Activated CD4-positive, alpha-beta T cell treated with anti-CD3 and anti-CD28 coated beads, Interleukin-10, Interleukin-2, amounts not matched to agents 100 ng/mL and 50 ng/mL, durations not matched to agents 16 hours and 8 hours (primary cell): ENCODE measurements around the gene CEP250.

Source experiments
- DNase-seq: peaks from one replicate; pipeline ENCODE4 v3.0.0-alpha.2; 2020

CEP250 gene

DNA sequence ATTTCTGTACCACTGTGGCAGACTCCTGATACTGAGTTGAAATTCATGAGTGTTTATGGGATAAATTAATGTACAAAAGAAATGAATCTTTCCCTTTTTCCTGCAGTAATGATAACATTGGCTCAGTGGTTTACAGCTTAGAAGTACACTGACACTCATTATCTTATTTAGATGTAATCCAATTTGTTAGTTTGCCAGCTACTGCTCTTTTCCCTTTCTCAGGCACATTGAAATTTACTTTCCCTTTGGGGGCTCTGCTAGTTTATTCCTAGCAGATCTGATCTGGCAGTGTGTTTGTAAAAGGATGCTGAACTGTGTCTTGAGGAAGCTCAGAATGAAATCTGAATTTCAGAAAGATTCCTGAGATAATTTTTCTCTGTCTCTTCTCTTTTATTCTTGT is 3.0 kb downstream of the CEP250 start:
- no peak for DNase-seq

DNA sequence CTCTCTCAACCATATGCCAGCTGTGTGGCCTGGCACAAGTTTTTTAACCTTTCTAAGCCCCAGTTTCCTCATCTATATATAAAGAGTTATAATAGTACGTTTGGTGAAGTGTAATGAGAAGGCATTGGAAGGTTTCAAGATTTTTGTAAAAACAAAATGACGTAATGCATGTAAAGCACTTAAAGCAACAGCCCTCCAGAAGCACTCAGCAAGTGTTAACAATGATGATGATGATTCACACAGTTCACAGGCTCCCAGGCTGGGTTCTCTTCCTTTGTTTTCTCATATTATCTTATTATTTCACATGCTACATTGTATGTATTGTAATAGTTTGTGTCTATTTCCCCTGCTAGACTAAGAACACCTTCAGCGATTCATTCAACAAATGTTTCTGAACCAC is 6.2 kb downstream of the CEP250 start:
- DNase-seq: no peak

DNA sequence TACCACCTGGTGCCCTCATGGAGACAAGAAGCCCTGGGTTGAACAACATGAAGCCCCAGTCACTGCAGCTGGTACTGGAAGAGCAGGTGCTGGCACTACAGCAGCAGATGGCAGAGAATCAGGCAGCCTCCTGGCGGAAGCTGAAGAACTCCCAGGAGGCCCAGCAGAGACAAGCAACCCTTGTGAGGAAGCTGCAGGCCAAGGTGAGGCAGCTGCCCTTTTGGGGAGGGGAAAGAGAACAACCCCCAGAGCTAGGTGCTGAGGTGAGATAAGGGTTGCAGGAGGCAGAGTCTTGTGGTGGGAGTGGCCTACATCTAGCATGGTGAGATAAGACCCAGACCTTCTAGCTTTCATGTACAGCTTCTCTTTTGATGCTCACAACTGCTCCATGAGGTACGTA is 7.0 kb downstream of the CEP250 start:
- no peak for DNase-seq

DNA sequence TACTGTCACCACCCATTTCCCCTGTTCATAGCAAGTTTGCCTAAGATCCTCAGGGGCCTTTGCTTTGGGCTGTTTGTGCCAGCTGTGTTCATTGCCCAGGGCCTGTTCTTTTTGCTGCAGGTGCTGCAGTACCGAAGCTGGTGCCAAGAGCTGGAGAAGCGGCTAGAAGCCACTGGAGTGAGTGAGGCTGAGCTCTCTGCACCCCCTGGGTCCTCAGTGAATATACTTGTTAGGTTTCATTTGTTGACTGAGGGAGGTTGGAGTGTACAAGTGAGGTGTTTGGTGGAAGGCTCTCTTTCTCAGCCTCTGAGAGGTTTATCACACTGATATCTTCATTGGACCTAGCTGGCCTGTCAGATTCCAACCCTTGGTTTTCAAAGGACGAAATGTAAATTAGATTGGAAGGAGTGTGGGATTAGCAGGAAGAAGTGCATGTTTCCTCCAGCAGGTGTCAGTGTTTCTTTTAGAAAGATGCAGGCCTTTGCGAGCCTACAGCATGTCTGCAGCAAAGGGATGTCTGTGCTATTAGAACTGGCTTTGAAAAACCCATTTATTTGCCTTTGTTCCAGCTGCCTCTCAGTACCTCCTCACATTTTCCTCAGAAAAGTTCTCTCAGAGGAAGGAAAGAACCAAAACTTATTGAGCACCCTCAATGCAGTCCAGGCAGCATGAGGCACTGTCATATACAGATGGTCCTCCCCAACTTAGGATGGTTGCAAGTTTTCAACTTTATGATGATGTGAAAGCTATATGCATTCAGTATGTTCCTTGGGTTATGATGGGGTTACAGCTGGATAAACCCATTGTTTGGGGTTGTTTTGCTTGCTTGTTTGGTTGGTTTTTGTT is 8.3 kb downstream of the CEP250 start:
- peak; percentile 67 for DNase-seq

DNA sequence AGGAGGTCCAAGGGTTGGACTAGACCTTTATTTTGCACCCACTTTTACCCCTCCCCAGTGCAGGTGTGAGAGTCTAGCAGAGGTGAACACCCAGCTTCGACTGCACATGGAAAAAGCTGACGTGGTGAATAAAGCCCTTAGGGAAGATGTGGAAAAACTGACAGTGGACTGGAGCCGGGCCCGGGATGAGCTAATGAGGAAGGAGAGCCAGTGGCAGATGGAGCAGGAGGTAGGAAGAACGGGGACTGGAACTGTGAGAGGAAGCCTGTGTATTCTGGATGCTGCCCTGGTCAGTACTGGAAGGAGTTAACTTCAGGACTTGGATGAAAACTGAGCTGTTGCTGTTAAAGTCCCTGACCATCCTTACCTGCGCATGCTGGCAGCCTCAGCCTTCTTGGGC is 10.6 kb downstream of the CEP250 start:
- DNase-seq: no peak

- no peak for DNase-seq
Measured at GRCh38 chr20:35466856-35467255, 11.5 kb downstream of the CEP250 start.

DNA sequence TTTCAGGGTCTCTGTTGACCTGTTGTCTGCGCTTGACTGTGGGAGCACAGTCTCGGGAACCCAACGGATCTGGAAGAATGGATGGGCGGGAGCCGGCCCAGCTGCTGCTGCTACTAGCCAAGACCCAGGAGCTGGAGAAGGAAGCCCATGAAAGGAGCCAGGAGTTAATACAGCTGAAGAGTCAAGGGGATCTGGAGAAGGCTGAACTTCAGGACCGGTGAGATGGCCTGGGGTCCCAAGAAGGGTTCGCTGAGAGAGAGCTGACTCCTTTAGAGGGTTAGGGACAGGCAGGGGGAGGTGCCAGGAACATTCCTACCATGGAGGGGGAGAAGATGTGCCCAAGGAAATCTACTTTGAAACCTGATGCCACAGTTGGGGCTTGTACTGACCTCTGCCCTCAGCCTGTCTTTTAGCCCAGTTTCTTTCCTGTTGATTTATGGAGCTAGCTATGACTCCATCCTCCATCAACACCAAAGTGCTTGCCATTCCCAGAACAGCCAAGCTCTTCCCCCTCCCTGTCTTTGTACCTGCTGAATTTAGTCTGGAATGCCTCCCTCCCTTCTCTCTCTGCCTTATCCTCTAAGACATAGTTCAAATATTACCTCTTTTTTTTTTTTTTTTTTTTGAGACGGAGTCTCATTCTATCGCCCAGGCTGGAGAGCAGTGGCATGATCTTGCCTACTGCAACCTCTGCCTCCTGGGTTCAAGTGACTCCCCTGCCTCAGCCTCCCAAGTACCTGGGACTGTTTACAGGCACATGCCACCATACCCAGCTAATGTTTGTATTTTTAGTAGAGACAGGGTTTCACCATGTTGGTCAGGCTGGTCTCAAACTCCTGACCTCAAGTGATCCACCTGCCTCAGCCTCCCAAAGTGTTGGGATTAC is 12.2 kb downstream of the CEP250 start:
- no peak for DNase-seq

DNA sequence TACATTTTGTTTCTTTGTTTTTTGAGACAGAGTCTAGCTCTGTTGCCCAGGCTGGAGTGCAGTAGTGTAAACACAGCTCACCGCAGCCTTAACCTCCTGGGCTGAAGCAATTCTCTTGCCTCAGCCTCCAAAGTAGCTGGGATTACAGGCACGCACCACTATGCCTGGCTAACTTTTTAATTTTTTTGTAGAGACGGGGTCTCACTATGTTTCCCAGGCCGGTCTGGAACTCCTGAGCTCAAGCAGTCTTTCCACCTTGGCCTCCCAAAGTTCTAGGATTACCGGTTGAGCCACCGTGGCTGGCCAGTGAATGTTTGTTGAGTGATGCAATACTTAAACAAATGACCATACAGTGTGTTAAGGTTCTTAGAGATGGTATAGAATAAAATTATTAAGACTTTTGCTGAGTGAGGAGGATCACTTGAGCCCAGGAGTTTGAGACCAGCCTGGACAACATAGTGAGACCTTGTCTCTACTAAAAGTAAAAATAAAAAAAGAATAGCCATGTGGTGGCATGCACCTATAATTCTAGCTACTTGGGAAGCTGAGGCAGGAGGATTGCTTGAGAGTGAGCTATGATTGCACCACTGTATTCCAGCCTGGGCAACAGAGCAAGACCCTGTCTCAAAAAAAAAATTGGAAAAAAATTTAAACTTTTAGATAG is 13.4 kb downstream of the CEP250 start:
- DNase-seq: no peak

- DNase-seq: no peak
Measured at GRCh38 chr20:35472209-35472608, 16.8 kb downstream of the CEP250 start.

- no peak for DNase-seq
Measured at GRCh38 chr20:35473684-35474083, 18.3 kb downstream of the CEP250 start.

GRCh38 chr20:35474303-35474871 is 19.0 kb downstream of the CEP250 start:
- DNase-seq: no peak

GRCh38 chr20:35476288-35476687 is 20.9 kb downstream of the CEP250 start:
- no peak for DNase-seq

- no peak for DNase-seq
Measured at GRCh38 chr20:35478804-35479472, 23.5 kb downstream of the CEP250 start.

DNA sequence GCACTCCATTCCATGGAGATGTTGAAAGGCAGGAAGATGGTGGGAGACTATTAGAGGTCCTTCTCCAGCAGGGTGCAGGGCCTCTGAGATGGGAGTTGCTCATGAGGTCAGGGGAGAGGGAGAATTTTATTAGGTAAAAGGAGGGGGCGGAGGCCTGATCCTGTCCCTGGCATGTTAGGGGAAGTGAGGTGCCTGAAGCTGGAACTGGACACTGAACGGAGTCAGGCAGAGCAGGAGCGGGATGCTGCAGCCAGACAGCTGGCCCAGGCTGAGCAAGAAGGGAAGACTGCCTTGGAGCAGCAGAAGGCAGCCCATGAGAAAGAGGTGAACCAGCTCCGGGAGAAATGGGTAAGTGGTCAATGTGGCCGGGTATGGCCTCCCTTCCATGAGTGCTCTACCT is 24.4 kb downstream of the CEP250 start:
- no peak for DNase-seq

DNA sequence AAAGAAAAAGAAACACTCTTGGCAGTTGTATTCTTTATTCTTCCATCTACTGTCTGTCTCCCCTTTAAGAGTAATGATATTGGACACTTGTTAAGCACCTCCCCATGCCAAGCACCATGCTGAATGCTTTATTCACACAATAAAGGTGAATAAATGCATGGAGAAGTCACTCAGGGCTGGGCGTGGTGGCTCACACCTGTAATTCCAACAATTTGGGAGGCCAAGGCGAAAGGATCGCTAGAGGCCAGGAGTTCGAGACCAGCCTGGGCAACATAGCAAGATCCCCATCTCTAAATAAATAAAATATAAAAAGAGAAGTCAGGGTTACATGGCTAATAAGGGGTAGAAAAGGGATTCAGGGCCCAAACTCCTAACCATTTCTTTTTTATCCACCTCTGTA is 32.1 kb downstream of the CEP250 start:
- DNase-seq: no peak

DNA sequence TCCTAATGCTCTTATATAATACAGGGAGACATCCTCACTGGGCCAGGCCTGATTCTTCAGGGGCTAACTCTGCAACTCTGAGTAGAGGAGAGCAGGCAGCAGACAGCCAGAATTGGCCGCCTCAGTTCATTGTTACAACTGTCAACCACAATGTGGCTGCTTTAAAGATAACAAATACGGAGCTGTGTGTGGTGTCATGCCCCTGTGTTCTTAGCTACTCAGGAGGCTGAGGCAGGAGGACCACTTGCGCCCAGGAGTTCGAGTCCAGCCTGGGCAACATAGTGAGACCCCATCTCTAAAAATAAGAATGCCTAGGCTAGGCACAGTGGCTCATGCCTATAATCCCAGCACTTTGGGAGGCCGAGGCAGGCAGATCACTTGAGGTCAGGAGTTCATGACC is 34.3 kb downstream of the CEP250 start:
- DNase-seq: peak; percentile 34

- DNase-seq: peak; percentile 83
Measured at GRCh38 chr20:35490736-35491181, 35.4 kb downstream of the CEP250 start.

GRCh38 chr20:35491823-35492222 is 36.4 kb downstream of the CEP250 start:
- peak; percentile 25 for DNase-seq

DNA sequence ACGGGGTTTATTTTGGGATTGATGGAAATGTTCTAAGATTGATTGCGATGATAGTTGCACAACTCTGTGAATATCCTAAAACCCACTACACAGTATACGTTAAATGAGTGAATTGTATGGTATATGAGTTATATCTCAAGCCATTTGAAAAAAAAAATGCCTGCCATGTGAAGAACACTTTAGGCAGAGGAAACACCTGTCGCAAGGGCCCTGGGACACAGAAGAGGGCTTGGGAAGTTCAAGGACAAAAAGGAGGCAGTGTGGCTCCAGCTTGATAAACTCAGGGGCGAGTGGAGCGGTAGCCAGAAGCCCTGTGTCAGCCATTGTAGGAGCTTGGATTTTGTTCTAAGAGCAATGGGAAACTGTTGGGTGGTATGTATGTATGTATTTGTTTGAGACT is 37.0 kb downstream of the CEP250 start:
- DNase-seq: no peak

- no peak for DNase-seq
Measured at GRCh38 chr20:35496481-35496880, 41.1 kb downstream of the CEP250 start.

DNA sequence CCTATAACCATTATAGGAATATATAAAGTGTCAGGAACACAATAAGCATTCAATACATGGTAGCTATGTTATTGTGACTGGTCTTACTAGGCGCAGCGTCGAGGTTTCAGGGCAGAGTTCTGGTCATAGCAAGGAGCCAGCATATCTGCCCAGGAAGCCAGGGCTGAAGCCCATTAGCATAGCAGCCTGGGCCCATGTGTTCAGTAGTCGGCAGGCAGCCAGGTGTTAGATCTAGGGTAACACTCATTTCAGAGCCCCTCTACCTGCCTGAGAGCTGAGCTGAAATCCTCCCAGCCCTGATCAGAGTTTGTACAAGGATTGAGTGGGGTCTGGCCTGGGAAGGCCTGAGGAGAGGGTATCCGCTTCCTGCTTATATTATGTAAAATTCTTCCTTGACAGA is 41.9 kb downstream of the CEP250 start:
- no peak for DNase-seq

DNA sequence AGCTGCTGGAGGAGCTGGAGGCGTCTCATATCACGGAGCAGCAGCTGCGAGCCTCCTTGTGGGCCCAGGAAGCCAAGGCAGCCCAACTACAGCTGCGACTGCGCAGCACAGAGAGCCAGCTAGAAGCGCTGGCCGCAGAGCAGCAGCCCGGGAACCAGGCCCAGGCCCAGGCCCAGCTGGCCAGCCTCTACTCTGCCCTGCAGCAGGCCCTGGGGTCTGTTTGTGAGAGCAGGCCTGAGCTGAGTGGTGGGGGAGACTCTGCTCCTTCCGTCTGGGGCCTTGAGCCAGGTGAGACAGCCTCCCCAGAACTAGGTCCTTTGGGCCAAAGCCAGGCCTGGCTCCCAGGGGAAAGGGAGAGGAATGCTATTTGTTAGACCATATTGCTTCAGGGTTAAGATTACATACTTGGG is 42.4 kb downstream of the CEP250 start:
- DNase-seq: no peak

GRCh38 chr20:35499271-35499670 is 43.9 kb downstream of the CEP250 start:
- no peak for DNase-seq
